ENCODE data around the gene CXXC4. TPM values are rescaled to one million over a fixed set of nuclear protein-coding genes. Genes with fewer than 3 reads are reported as not detected.

Gene CXXC4
- under 0.01 TPM in 2 replicates for total RNA-seq

GRCh38 chr4:104494822-104495559, at the start of gene CXXC4:
TSS of gene CXXC4 (minus strand) at chr4:104494894. CDS start at chr4:104491802, 3,092 bp downstream.

Data from bladder microvascular endothelial cell (primary cell).